GM18951 (cell line): ENCODE measurements around the gene WIF1.

Source experiments
- POLR2A ChIP-seq: IDR thresholded peaks from 4 replicates; pipeline ENCODE4 v1.6.1; 2011; ENCODE audit warnings: mild to moderate bottlenecking; ENCODE audit not compliant: insufficient read length, insufficient read depth; ENCODE audit errors: extremely low read depth
- in situ Hi-C: fragments of 300-500 bp; cut with MboI; formaldehyde crosslinking; loops from one replicate; pipeline ENCODE4 v1.12.0; 2022; ENCODE audit warnings: low sequenced_read_pairs, mixed read lengths, inconsistent platforms; ENCODE audit not compliant: unreplicated experiment

The WIF1 gene

GRCh38 chr12:65094722-65095121 is 26.4 kb downstream of the WIF1 start:
- in situ Hi-C loops = no loop called here
- no peak for TF ChIP-seq POLR2A

- TF ChIP-seq POLR2A = no peak
- in situ Hi-C loops = no loop called here
Measured at GRCh38 chr12:65093606-65094005, 27.5 kb downstream of the WIF1 start.

- in situ Hi-C loops = no loop called here
- TF ChIP-seq POLR2A = no peak
Measured at GRCh38 chr12:65090461-65090860, 30.6 kb downstream of the WIF1 start.

- in situ Hi-C loops = no loop called here
Measured at GRCh38 chr12:65086236-65086635, 34.9 kb downstream of the WIF1 start.

GRCh38 chr12:65084579-65084978 is 36.5 kb downstream of the WIF1 start:
- in situ Hi-C loops = no loop called here
- TF ChIP-seq POLR2A = no peak

More at GRCh38 chr12:65086236-65086635, 34.9 kb downstream of the WIF1 start:
- TF ChIP-seq POLR2A = no peak

- in situ Hi-C loops = no loop called here
- no peak for TF ChIP-seq POLR2A
Measured at GRCh38 chr12:65083581-65083980, 37.5 kb downstream of the WIF1 start.

GRCh38 chr12:65082406-65082805 is 38.7 kb downstream of the WIF1 start:
- TF ChIP-seq POLR2A = no peak
- in situ Hi-C loops = no loop called here

GRCh38 chr12:65081496-65081895 is 39.6 kb downstream of the WIF1 start:
- TF ChIP-seq POLR2A = no peak
- in situ Hi-C loops = no loop called here

- TF ChIP-seq POLR2A = no peak
- in situ Hi-C loops = no loop called here
Measured at GRCh38 chr12:65074932-65075331, 46.2 kb downstream of the WIF1 start.

GRCh38 chr12:65069336-65069735 is 51.8 kb downstream of the WIF1 start:
- TF ChIP-seq POLR2A = no peak
- in situ Hi-C loops = no loop called here

- no peak for TF ChIP-seq POLR2A
- in situ Hi-C loops = no loop called here
Measured at GRCh38 chr12:65067383-65067782, 53.7 kb downstream of the WIF1 start.

GRCh38 chr12:65055859-65056258 is 65.2 kb downstream of the WIF1 start:
- no peak for TF ChIP-seq POLR2A
- in situ Hi-C loops = no loop called here

- TF ChIP-seq POLR2A = no peak
- in situ Hi-C loops = no loop called here
Measured at GRCh38 chr12:65051218-65051617, 69.9 kb downstream of the WIF1 start.

GRCh38 chr12:65045269-65045668 is 75.8 kb downstream of the WIF1 start:
- in situ Hi-C loops = no loop called here
- no peak for TF ChIP-seq POLR2A

- in situ Hi-C loops = no loop called here
- TF ChIP-seq POLR2A = no peak
Measured at GRCh38 chr12:65039301-65039700, 81.8 kb downstream of the WIF1 start.
